OCI-LY3 (cell line): ENCODE results near the gene PRR7.

Experiments
- H2AFZ ChIP-seq: fragments of 200-600, 300-600 bp; shearing (Covaris generic); 2 replicates; pipeline ENCODE4 v1.6.0; 2014; ENCODE audit warnings: antibody characterized with exemption, low read depth, low read length
- H3K27ac ChIP-seq: fragments of 200-600, 300-600 bp; sonication (generic); 2 replicates; pipeline ENCODE4 v1.5.1; 2014; ENCODE audit warnings: mild to moderate bottlenecking, low read length, moderate library complexity, mixed read lengths
- H3K27me3 ChIP-seq: fragments of 200-600, 300-600 bp; sonication (generic); 2 replicates; pipeline ENCODE4 v1.6.1; 2014; ENCODE audit warnings: low read depth, low read length, mixed read lengths
- H3K36me3 ChIP-seq: fragments of 200-600, 300-600 bp; sonication (generic); replicated peaks from 2 replicates; pipeline ENCODE3; 2014; ENCODE audit warnings: low read depth, low read length, mixed read lengths
- H3K4me1 ChIP-seq: fragments of 300-600, 200-600 bp; sonication (generic); 2 replicates; pipeline ENCODE4 v1.6.1; 2014; ENCODE audit warnings: low read length, mixed read lengths
- H3K4me2 ChIP-seq: fragments of 200-600, 300-600 bp; sonication (generic); 2 replicates; pipeline ENCODE4 v1.6.1; 2014; ENCODE audit warnings: low read length, mixed read lengths
- H3K4me3 ChIP-seq: fragments of 300-600, 200-600 bp; sonication (generic); 2 replicates; pipeline ENCODE4 v1.5.1; 2014; ENCODE audit warnings: antibody characterized with exemption, mild to moderate bottlenecking, low read length, moderate library complexity
- H3K79me2 ChIP-seq: fragments of 300-600, 200-600 bp; shearing (Covaris generic); 2 replicates; pipeline ENCODE4 v1.6.1; 2014; ENCODE audit warnings: mild to moderate bottlenecking, low read length, mixed read lengths
- H3K9ac ChIP-seq: fragments of 300-600, 200-600 bp; shearing (Covaris generic); 2 replicates; pipeline ENCODE4 v1.6.0; 2014; ENCODE audit warnings: mild to moderate bottlenecking, low read length, moderate library complexity
- H3K9me3 ChIP-seq: fragments of 200-600, 300-600 bp; shearing (Covaris generic); 2 replicates; pipeline ENCODE4 v1.6.1; 2014; ENCODE audit warnings: low read length, mixed read lengths; ENCODE audit not compliant: insufficient read depth
- H4K20me1 ChIP-seq: fragments of 200-600, 300-600 bp; sonication (generic); 2 replicates; pipeline ENCODE4 v1.6.1; 2016; ENCODE audit warnings: low read length, mixed read lengths; ENCODE audit not compliant: insufficient read depth
- CTCF ChIP-seq: fragments of 200-600, 300-600 bp; sonication (generic); IDR thresholded peaks from 2 replicates; pipeline ENCODE4 v1.5.1; 2014; ENCODE audit warnings: antibody characterized with exemption, low read length, low read depth
- EZH2phosphoT487 ChIP-seq: fragments of 200-600 bp; shearing (Covaris generic); IDR thresholded peaks from 2 replicates; pipeline ENCODE4 v1.6.1; 2018; ENCODE audit warnings: antibody characterized with exemption, mixed run types, low read depth

PRR7 gene

GRCh38 chr5:177466861-177467260 lies 20.2 kb downstream of the PRR7 start:
- Histone ChIP-seq H4K20me1 (peaks cover 30% of the 10 kb centered on the region), H3K36me3 (peaks cover 27% of the 10 kb centered on the region), H3K4me2 (no peak overlapping the region), H3K79me2 (peaks cover 25% of the 10 kb centered on the region), H3K4me3 (no peak overlapping the region), H2AFZ (no peak overlapping the region), H3K27ac (no peak overlapping the region), H3K9me3 (0 out of 2 replicates have a peak, but pooled peaks cover 3% of the 10 kb centered on the region), H3K9ac (no peak overlapping the region), H3K27me3 (no peaks in the 10 kb centered on the region), H3K4me1 (peaks cover 2% of the 10 kb centered on the region)
- TF ChIP-seq CTCF (no peak), EZH2phosphoT487 (no peak)

DNA sequence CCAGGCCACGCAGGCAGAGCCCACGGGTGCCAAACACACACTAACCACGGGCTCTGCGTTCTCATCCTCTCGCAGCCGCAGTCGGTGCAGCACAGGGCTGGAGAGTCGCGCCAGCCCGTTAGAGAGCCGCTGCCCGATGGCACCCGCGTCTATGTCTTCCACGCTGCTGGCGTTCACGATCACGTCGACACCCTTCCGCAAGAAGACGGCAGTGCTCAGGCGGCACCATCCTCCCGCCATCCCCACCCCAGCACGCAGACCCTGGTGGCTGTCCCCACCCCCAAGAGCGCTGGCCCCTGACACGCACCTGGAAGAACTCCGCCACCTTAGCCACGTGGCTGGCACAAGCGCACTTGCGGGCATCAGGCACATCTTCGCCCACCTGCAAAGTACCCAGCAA lies 20.8 kb downstream of the PRR7 start:
- H3K27me3 ChIP-seq, result no peaks in the 10 kb centered on the region
- H3K4me3 ChIP-seq, result no peak overlapping the region
- H3K27ac ChIP-seq, result no peak overlapping the region
- no peak overlapping the region for H2AFZ ChIP-seq
- H3K9me3 ChIP-seq, result 0 out of 2 replicates have a peak, but pooled peaks cover 3% of the 10 kb centered on the region
- no peak overlapping the region for H3K4me2 ChIP-seq
- H3K79me2 ChIP-seq, result peaks cover 31% of the 10 kb centered on the region
- H3K4me1 ChIP-seq, result peaks cover 6% of the 10 kb centered on the region
- TF ChIP-seq CTCF (no peak), EZH2phosphoT487 (no peak)
- no peak overlapping the region for H3K9ac ChIP-seq
- peaks cover 33% of the 10 kb centered on the region for H4K20me1 ChIP-seq
- H3K36me3 ChIP-seq, result peaks cover 27% of the 10 kb centered on the region

DNA sequence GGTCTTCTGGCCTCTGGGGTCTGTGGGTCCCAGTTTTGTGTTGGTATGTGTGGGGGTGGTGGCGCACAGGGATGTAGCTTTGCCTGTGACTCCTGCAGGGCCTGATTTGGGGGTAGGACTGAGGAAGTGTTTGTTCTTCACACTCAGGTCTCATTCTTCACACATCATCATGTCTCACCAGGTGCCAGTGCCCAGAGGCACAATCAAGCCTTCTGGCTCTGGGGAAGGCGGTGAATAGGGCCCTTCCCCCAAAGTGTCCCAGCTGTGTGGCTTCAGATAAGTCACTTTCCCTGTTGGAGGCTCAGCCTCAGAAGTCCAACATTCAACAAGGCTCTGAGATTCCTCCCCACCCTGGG lies 21.7 kb downstream of the PRR7 start:
- Histone ChIP-seq H3K4me3 (no peak overlapping the region), H3K27me3 (no peaks in the 10 kb centered on the region), H3K9ac (no peak overlapping the region), H2AFZ (no peak overlapping the region), H3K4me2 (no peak overlapping the region), H3K79me2 (peaks cover 35% of the 10 kb centered on the region), H3K36me3 (peaks cover 27% of the 10 kb centered on the region), H3K9me3 (0 out of 2 replicates have a peak, but pooled peaks cover 3% of the 10 kb centered on the region), H3K27ac (no peak overlapping the region), H4K20me1 (peaks cover 33% of the 10 kb centered on the region), H3K4me1 (peaks cover 6% of the 10 kb centered on the region)
- TF ChIP-seq CTCF (no peak), EZH2phosphoT487 (no peak)

- H3K36me3 ChIP-seq, result peaks cover 23% of the 10 kb centered on the region
- TF ChIP-seq CTCF, result no peak
- no peak for TF ChIP-seq EZH2phosphoT487
- no peak overlapping the region for H3K4me2 ChIP-seq
- H4K20me1 ChIP-seq, result peaks cover 33% of the 10 kb centered on the region
- no peak overlapping the region for H3K27ac ChIP-seq
- H2AFZ ChIP-seq, result no peak overlapping the region
- H3K9me3 ChIP-seq, result 0 out of 2 replicates have a peak, but pooled peaks cover 3% of the 10 kb centered on the region
- H3K4me1 ChIP-seq, result peaks cover 8% of the 10 kb centered on the region
- H3K27me3 ChIP-seq, result no peaks in the 10 kb centered on the region
- no peak overlapping the region for H3K9ac ChIP-seq
- H3K79me2 ChIP-seq, result peaks cover 35% of the 10 kb centered on the region
- H3K4me3 ChIP-seq, result no peak overlapping the region
These were observed 22.3 kb downstream of the PRR7 start for GRCh38 chr5:177468685-177469628.
